ENCODE results near the gene FUNDC2.

FUNDC2 gene

DNA sequence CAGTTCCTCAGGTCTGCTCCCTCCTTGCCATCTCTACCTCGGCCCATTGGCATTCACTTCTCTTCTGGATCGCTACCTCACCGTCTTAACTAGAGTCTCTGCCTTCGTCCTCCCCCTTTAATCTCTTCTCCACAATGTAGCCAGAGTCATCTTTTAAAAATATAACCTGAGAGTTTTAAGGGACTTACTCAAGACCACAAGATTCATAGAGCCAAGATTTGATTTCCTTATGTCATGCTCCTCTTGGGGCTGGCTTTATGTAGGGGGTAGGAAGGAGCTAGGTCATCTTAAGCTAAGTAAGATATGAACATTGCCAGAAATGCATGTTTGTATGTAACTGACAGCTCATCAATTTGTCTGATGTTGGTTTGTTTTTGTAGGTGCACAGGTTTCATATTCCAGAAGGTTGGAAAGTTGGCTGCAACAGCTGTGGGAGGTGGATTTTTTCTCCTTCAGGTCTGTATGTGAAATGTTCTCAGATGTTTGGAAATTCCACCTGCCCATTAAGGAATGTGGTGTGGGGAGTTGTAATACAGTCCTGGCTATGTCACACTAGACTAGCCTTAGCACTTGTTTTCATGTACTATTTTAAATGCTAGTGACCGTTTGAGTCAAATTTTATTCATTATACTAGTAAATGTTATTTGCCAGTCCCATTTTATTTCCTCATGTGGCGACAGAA is 19.6 kb downstream of the FUNDC2 start:
- no peak for DNase-seq
- TF ChIP-seq GATA1 (IDR thresholded peaks at IDR 0.05; ENCODE audit: low read depth, low read length) (no peak), POLR2A (IDR thresholded peaks at IDR 0.05; ENCODE audit: low read length) (no peak)

DNA sequence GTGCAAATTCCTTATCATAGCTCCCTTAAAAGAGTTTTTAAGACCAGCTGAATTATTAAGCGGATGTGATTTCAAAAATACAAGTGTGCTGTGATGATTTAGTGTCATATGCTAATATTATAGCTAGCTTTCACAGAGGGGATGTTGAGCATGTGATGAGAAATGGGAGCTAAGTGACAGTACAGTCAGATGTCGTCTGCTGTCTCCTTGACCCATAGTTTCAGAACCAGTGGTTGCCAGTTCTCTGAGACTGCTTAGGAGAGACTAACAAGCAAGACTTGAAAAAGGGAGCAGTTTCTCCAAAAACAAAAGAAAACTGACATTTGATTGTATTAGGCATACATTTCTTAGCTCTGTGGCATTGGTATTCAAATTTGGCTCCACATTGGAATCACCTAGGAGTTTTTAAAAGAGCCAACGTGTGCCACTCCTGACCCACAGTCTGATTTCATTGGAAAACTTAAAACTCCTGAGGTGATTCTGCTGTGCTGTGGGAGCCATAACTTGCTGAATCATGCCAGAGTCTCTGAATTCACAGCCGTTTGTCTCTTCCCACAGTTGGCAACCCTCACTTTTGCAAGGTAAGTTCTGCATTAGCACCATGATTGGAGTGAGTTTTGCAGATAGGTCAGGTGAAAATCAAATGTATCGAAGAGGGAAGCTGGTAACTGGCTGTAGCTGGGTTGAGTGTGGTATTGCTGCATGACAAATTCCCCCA is 20.3 kb downstream of the FUNDC2 start:
- DNase-seq, result no peak
- no peak for TF ChIP-seq POLR2A (IDR thresholded peaks at IDR 0.05; ENCODE audit: low read length)
- TF ChIP-seq GATA1 (IDR thresholded peaks at IDR 0.05; ENCODE audit: low read depth, low read length), result no peak

DNA sequence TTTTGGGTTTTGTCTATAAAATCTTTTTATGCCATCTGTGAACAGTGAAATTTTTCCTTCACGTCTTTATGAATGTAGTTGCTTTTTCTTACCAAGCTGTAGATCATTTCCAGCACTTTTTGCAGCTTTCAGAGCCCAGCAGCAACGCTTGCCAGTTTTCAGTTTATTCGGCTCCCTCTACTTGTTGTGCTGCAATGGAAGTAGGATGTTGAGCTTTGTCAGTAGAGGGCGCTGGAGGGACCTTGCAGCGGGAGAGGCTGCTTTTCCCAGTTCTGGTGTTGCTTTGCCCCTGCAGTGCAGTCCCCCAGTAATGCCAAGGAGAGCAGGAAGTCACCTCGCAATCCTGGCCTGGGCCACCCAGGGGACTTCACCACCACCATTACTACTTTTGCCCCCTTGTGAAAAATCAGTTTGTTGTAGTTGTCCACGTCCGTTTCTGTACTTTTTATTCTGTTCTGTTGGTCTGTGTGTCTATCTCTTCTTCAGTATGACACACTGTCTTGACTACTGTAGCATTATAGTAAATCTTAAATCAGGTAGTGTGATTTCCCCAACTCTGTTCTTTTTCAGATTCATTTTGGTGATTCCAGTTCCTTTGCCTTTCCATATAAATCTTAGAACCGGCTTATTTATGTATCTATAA is 22.5 kb downstream of the FUNDC2 start:
- TF ChIP-seq GATA1 (IDR thresholded peaks at IDR 0.05; ENCODE audit: low read depth, low read length) (no peak), POLR2A (IDR thresholded peaks at IDR 0.05; ENCODE audit: low read length) (no peak)
- peak; percentile 69 to 79 for DNase-seq

DNA sequence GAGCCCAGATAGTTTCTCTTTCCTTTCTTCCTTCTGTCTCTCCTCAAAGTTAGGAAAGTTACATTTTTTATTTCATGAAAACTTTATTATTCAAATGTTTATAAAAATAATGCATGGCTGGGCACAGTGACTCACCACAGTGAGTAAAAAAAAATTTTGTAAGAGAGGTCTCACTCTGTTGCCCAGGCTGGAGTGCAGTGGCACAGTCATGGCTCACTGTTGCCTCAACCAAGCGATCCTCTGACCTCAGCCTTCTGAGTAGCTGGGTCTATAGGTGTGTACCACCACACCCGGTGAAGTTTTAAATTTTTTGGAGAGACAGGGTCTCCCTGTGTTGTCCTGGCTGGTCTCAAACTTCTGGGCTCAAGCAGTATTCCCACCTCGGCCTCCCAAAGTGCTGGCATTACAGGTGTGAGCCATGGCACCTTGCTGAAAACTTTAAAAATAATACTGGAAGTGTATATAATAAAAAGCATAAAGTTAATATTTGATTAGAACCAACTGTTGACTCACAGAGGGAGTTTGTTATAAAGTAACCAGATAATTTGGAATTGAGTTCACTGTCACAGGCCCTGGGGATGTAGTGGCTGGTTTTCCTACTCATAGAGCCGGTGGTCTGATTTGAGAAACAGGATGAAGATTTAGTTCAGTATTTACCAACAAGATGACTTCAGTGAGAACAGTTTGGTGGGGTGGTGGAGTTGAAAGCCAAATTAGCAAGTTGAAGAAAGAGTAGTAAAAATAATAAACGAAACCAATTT is 26.3 kb downstream of the FUNDC2 start:
- TF ChIP-seq POLR2A (IDR thresholded peaks at IDR 0.05; ENCODE audit: low read length), result no peak
- no peak for TF ChIP-seq GATA1 (IDR thresholded peaks at IDR 0.05; ENCODE audit: low read depth, low read length)
- DNase-seq, result no peak

DNA sequence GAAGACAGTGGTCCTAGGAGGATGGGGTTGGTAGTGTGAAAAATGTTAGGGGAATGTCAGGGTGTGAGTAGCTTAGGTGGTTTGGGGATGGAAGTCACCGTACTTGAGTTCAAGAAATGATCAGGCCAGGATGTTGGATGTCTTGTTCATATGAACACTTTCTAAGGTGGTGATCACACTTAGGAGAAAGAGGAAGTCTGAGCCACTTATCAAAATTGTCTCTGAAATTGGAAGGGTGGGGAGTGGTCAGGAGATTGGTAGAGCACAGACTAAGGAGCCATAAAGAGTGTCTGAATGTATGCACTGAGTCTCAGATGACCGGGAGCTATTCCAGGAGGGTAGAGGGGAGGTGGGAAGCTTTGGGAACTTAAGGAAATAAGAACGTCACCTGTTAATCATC is 27.0 kb downstream of the FUNDC2 start:
- TF ChIP-seq GATA1 (IDR thresholded peaks at IDR 0.05; ENCODE audit: low read depth, low read length) (no peak), POLR2A (IDR thresholded peaks at IDR 0.05; ENCODE audit: low read length) (no peak)

DNA sequence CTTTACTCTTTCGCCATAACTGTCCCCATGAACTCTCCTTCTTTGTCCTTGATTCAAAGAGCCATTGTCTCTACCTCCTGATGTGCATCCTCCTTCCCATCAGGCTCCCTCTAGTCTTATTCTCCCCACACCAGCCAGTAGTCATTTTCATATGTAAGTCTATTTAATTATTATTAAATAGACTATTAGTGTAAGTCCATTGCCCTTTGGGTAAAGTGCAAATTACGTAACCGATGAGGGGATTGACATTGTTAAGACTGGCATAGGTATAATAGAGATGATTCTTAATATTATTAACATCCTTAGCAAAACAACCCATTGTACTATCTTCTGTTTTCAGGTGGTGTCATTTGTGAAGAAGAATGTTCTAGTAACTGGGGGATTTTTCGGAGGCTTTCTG is 27.6 kb downstream of the FUNDC2 start:
- no peak for TF ChIP-seq GATA1 (IDR thresholded peaks at IDR 0.05; ENCODE audit: low read depth, low read length)
- no peak for TF ChIP-seq POLR2A (IDR thresholded peaks at IDR 0.05; ENCODE audit: low read length)
- no peak for DNase-seq

More for the DNA sequence above, 27.0 kb downstream of the FUNDC2 start:
- DNase-seq, result no peak

DNA sequence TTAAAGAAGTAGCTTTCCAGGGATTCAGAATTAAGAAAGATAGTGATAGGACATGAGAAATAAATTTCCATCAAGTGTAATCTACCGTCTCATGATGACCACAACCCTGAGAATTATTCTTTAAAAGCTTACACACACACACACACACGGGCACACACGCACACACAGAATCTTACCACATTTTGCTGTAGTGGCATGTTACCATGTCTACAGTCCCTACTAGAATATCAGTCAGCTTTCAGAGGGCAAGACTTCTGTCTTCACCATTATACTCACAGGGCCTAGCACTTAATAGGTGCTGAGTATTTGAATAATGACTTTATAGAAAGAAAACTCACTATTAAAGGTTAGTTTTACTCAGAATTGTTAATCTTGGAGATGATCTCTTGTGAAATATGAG is 28.9 kb downstream of the FUNDC2 start:
- TF ChIP-seq GATA1 (IDR thresholded peaks at IDR 0.05; ENCODE audit: low read depth, low read length) (no peak), POLR2A (IDR thresholded peaks at IDR 0.05; ENCODE audit: low read length) (no peak)
- no peak for DNase-seq

DNA sequence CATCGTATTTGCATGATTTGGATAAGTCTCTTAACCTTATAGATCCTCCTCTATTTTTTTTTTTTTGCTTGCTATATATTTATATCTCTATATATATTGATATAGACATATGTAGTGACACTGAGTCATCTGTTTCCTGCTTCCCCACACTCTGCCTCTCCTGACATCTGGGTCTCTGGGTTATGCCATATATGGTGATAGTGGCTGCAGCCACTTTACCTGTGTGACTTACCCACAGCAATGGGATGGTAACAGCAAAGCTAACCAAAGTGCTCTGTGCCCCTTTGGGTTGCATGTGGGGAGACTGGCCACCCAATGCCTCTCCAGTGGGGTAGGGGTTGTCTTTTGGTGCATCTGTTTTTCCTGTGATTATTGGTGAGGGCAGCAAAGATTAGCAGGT is 29.8 kb downstream of the FUNDC2 start:
- TF ChIP-seq GATA1 (IDR thresholded peaks at IDR 0.05; ENCODE audit: low read depth, low read length) (no peak), POLR2A (IDR thresholded peaks at IDR 0.05; ENCODE audit: low read length) (no peak)
- no peak for DNase-seq

DNA sequence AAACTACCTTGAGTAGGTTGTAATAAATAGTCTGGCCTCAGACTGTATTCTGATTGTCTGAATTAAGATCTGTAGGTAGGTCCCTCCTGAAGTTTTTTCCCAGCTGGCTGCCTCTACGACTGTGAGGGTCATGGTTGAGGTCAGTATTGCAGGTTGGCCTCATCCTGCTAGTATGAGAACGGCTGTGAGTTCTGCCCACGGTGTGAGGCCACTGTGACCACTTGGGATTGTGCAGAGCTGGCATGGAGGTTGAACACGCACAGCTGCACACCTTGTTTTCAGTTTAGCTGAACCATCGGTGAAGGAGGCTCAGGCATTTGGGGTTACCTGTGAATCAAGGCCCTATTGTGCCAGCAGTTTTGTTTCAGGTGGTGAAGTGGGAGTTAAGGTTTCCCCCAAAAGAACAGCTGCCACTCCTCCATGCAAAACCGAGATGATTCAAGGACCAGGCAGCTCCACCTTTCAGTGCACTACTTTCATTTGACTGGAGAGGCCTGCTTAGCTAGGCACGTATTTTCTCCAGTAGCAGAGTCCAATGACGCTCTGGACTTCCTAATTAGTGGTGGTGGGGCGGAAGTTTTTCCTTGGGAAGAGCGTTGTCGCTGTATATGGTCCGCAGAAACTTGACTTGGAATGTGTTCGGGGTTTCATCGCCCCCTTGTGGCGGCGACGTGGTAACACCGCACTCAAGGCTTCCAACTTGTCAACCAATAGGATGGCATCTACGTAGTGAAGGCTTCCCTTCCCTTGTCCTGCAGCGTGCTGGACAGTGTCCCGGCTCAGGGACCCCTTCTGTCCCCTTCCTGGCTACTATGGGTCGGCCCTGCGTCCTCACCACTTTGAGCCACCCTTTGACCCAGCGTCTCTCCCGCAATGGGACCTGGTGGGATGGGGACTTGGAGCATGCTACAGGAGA is 30.5 kb downstream of the FUNDC2 start:
- peak; percentile 69 to 83 for DNase-seq
- no peak for TF ChIP-seq GATA1 (IDR thresholded peaks at IDR 0.05; ENCODE audit: low read depth, low read length)
- TF ChIP-seq POLR2A (IDR thresholded peaks at IDR 0.05; ENCODE audit: low read length), result no peak

DNA sequence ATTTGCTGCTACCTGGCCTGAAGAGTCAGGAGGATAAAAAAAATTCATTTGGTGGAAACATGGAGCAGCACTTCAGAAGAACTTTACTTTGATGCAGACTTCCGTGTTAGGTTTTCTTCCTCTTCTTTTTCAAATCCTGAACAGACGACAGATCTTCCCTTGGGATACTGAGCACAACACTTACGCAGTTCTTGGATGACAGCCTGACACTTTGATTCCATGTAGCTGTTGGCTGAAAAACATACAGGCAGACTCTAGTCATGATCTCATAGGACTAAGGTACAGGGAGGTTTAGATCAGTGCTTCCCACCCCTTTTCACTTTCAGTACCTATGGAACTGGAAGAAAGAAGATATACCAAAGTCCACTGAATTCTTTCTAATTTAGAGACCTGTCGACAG is 35.1 kb downstream of the FUNDC2 start:
- DNase-seq, result no peak

DNA sequence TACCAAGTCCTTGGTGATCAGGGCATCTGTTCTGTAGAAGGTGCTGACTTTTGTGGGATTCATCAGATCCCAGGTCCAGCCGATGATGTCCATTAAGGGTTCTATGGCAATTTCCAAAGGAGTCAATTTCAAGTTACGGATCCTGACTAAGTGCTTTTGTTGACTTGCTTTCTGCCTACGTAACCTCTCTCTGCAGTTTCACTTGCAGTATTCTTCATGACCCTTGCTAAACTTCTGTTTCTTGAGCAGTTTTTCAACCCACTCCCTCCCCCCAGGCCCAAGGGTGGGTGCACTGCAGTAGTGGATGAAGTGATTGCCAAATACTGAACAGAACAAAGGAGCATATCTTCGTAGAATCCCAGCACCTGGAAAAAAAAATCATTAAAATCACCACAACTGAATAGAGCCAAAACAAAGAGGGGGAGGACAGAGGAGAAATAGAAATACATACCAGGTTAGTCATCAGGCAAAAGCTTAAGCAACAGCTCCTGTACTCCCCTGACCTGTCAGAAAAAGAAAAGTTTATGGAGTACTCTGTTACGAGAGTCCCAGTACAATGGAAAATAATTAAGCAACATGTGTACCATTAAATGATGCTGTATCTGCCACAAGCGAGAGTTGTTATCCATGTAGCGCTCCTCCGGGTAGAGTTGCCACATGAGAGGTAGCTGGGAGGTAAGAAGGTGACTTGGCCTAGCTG is 38.5 kb downstream of the FUNDC2 start:
- TF ChIP-seq GATA1 (IDR thresholded peaks at IDR 0.05; ENCODE audit: low read depth, low read length), result no peak
- no peak for TF ChIP-seq POLR2A (IDR thresholded peaks at IDR 0.05; ENCODE audit: low read length)
- DNase-seq, result no peak

More for the DNA sequence above, 35.1 kb downstream of the FUNDC2 start:
- no peak for TF ChIP-seq GATA1 (IDR thresholded peaks at IDR 0.05; ENCODE audit: low read depth, low read length)
- no peak for TF ChIP-seq POLR2A (IDR thresholded peaks at IDR 0.05; ENCODE audit: low read length)

DNA sequence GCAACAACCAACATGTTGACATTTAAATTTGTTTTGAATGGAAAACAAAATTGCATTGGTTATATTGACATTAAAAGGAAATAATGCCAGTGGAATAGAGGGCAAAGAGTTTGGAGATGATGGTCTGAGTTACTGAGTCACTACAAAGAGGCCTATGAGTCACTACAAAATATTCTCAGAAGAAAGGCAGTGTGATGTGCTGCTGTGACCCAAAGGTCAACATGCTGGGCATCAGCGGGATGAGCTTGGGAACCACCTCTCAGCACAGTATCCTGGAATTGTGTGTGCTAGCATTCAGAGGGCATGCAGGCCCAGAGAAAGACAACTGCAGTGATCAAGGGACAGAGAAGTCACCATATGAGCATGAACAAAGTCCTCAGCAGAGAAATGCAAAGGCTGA is 41.5 kb downstream of the FUNDC2 start:
- DNase-seq, result peak in 1 of 2 experiments; percentile 2
- TF ChIP-seq POLR2A (IDR thresholded peaks at IDR 0.05; ENCODE audit: low read length), result no peak
- no peak for TF ChIP-seq GATA1 (IDR thresholded peaks at IDR 0.05; ENCODE audit: low read depth, low read length)
